Mononuclear cell (primary cell): ENCODE measurements around the gene UNC13D. TPM values are rescaled to one million over a fixed set of nuclear protein-coding genes. Genes with fewer than 3 reads are reported as not detected.
"Not testable (repeated sequence)": the region's sequence is repeated elsewhere in the genome, so short reads cannot be mapped to it uniquely, and the experiment has no call there.

Experiments
- H3K27me3 ChIP-seq: 2 replicates; pipeline ENCODE4 v1.6.0; 2011; ENCODE audit warnings: low read length, control low read depth; ENCODE audit not compliant: insufficient read depth
- H3K4me1 ChIP-seq: 2 replicates; pipeline ENCODE4 v1.5.1; 2011; ENCODE audit warnings: mild to moderate bottlenecking, low read length, control low read depth; ENCODE audit not compliant: insufficient read depth
- H3K4me3 ChIP-seq: 2 replicates; pipeline ENCODE4 v1.5.1; 2011; ENCODE audit warnings: mild to moderate bottlenecking, low read length, moderate library complexity
- H3K9me3 ChIP-seq: 2 replicates; pipeline ENCODE4 v1.5.1; 2011; ENCODE audit warnings: low read depth, mild to moderate bottlenecking, control low read depth, low read length
- total RNA-seq: library from RNA; depleted of rRNA; stranded (reverse); fragments of >200 nt; gene quantifications from one replicate; pipeline ENCODE4 v1.2.3, GENCODE V29; 2012

UNC13D gene
- total RNA-seq, 1 donor, result 42.9 TPM

DNA sequence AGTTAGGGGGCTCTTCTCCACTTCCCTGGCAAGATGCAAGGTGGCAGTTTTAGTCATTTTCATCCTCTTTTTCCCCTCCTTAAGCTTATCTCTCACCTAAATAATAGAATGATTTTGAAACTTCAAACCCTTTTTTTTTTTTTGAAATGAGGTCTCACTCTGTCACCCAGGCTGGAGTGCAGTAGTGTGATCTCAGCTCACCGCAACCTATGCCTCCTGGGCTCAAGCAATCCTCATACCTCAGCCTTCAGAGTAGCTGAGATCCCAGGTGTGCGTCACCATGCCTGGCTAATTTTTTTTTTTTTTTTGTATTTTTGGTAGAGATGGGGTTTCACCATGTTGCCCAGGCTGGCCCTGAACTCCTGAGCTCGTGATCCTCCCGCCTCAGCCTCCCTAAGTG is 20.7 kb upstream of the UNC13D start:
- not testable (repeated sequence) for H3K27me3 ChIP-seq, H3K4me3 ChIP-seq, H3K9me3 ChIP-seq
- peaks cover 25% of the 10 kb centered on the region for H3K4me1 ChIP-seq

DNA sequence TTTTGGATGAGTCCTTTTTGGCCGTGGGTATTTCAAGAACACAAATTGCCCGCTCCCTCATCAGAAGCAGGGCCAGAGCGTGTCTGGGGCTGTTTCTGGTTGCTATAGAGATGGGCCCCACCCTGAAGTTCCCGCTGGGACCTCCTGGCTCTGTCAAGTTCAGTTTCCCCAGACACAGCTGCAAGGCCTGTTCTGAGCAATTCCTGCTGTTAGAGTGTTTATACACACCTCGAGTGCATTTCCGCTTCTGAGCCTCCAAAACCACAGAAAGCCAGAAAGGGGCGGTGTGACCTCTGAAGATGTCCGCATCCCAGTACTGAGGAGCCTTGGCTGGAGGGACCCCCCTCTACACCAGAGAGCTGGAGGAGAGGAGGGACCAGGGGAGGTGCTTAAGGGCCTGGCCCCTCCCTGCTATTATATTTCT is 20.3 kb upstream of the UNC13D start:
- Histone ChIP-seq H3K4me3 (no peak overlapping the region), H3K4me1 (peaks cover 29% of the 10 kb centered on the region), H3K27me3 (no peaks in the 10 kb centered on the region), H3K9me3 (no peaks in the 10 kb centered on the region)

DNA sequence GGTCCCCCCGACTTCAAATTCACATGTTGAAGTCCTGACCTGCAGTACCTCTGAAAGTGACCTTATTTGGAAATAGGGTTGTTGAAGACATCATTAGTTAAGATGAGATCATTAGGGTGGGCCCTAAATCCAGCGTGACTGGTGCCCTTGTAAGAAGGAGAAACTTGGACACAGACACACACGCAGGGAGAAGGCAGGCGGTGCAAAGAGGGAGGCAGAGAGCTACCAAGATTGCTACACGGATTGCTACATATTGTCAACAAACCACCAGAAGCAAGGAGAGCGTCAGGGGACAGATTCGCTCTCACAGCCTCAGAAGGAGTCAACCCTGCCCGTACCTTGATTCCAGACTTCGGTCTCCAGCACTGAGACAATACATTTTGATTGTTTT is 17.7 kb upstream of the UNC13D start:
- Histone ChIP-seq H3K27me3 (no peaks in the 10 kb centered on the region), H3K4me3 (no peak overlapping the region), H3K9me3 (no peaks in the 10 kb centered on the region), H3K4me1 (peaks cover 53% of the 10 kb centered on the region)

DNA sequence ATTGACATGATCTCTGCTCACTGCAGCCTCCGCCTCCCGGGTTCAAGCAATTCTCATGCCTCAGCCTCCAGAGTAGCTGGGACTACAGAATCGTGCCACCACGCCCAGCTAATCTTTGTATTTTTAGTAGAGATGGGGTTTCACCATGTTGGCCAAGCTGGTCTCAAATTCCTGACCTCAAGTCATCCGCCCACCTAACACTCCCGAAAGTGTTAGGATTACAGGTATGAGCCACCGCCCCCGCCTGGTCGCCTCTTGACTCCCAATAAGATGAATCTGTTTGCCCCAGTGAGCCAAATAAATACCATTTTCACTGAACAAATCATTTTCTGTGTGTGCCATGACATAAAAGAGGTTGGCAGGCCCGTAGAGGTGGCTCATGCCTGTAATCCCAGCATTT is 15.2 kb upstream of the UNC13D start:
- not testable (repeated sequence) for H3K9me3 ChIP-seq, H3K4me3 ChIP-seq, H3K27me3 ChIP-seq
- peaks cover 56% of the 10 kb centered on the region for H3K4me1 ChIP-seq

DNA sequence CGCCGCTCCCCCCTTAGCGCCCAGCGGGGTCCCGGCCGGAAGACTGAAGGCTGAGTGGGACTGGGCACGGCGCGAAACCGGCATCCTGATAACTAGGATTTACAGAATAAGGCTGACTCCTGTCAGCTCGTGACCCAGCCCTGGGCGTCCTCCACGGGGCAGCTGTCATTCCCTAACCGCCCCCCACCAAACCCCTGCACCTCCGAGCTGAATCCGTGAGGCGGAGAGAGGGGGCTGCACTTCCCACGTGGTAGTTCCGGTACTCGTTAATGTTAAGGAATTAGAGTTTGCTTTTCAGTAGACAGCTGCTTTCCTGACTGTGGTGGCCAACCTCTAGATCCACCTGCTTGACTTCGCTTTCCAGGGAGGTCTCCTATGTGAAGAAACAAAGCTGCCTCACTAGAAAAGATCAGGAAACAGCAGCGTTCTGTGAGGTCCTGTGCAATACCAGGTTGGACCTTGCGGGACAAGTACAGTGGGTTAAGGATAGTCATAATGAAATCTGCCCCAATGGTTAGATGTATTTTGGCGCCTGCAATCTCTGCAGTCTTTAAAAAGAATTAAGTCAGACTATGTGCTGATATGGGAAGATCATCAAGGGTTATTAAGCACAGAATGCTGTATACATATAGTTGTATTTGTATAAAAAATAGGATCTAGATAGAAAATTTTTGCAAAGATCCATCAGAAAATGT is 12.0 kb upstream of the UNC13D start:
- Histone ChIP-seq H3K4me1 (peaks cover 61% of the 10 kb centered on the region), H3K4me3 (peak overlapping the region; percentile 85)

DNA sequence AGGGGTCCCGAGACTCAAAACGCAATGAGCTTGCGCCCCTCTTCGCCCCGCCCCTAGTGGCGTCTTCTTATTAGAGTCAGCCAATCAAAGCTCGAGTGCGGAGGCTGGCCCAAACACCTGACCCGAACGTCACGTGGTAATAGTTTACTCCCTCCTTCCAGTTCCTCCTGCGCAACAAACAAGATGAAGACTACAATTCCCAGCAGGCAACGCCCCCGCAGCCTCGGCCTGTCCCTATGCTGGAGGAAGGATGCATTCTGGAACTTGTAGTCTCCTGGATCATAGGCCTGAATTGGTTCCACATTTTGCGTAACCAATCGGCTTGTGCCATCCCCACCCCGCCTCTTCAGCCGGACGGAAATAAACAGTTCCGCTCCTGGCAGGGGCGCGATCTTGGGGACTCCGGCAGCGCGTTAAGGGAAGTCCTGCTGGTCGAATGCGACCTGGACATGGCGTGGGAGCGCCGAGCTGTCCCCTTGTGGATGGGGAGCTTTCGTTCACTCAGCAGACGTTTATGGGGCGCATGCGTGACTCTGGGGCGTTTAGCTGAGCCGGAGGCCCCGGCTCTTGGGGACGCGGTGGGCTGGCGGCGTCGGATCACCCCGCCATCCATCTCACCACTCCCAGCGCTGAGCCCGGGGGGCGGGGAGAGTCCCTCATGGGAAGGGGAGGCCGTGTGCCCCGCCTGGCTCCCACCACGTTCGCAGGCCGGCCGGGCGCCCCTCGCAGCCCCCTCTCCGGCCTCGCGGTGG is 11.3 kb upstream of the UNC13D start, which contains the start of gene WBP2:
TSS of gene WBP2 (minus strand) at position 26 of the 752 bp plus-strand sequence. CDS start 38 bp downstream, outside the sequence.
- Histone ChIP-seq H3K4me1 (peaks cover 58% of the 10 kb centered on the region), H3K27me3 (no peaks in the 10 kb centered on the region), H3K4me3 (peak within 1 kb of the TSS; percentile 85), H3K9me3 (no peaks in the 10 kb centered on the region)

More for the DNA sequence above, 12.0 kb upstream of the UNC13D start:
- no peaks in the 10 kb centered on the region for H3K9me3 ChIP-seq
- H3K27me3 ChIP-seq, result no peaks in the 10 kb centered on the region

DNA sequence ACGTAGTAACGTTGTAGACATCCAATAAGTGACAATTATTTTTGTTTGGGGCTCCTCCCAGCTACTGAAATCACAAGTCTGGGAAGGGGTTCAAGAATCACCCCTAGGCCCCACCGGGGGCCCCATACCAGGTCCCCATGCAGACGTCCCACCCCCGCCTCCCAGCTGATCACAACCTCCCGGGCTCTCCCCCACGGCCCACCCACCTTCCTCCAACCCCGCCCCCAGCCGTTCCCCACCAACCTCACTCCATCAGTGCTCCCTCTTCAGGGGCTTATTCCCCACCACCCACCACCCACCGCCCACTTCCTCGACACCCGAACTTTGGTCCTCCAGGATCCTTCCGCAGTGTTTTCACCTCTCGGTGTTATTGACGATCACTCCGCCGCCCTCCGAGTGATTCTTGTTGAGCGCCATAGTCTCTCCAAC is 10.7 kb upstream of the UNC13D start:
- H3K4me3 ChIP-seq, result peak overlapping the region; percentile 85
- no peaks in the 10 kb centered on the region for H3K9me3 ChIP-seq
- H3K27me3 ChIP-seq, result no peaks in the 10 kb centered on the region
- H3K4me1 ChIP-seq, result peaks cover 56% of the 10 kb centered on the region

DNA sequence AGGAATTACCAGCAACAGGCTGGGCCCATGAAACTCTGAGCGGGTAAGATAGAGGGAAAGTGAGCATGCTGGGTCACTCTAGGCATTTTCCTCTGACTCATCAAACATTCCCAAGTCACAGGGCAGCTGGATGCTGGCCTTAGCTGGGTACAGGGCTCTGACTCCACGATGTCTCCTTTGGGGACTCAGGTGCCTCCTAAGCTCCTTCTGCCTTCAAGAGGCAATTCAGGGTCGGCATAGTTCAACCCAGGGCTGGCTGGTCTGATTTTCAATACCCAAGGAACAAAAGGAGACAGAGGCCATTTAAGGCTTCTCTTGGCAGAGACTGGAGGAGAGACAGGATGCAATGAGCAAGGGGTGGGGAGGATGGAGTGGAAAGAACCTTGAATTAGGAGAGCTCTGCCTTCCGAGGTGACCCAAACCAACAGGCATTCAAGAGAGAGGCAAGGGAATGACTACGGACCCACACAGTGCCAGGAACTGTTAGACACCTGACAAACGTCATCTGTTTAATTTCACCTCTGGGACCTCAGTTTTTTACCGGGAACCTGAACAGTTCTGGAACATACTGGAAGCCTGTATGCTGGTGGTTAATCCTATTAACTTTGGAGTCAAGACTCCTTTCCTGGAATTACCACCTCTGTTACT is 10.0 kb upstream of the UNC13D start:
- no peaks in the 10 kb centered on the region for H3K27me3 ChIP-seq
- H3K4me3 ChIP-seq, result peak overlapping the region; percentile 85
- peaks cover 49% of the 10 kb centered on the region for H3K4me1 ChIP-seq
- H3K9me3 ChIP-seq, result no peaks in the 10 kb centered on the region

DNA sequence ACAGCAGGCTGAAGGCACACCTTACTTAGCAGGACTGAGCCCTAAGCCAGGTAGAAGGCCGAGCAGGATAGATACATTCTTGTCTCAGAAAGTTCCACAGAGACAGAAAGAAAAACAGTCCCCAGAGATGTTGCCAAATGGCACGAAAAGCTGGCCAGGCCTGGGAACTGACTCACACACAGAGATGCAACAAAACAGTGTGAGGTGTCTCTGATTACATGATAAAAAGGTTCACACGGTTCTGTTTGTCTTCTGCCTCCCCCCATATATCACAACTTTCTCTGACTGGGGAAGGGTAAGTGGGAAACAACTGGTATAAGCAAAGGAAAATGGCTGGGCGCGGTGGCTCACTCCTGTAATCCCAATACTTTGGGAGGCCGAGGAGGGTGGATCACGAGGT is 9.2 kb upstream of the UNC13D start:
- no peak overlapping the region for H3K4me3 ChIP-seq

DNA sequence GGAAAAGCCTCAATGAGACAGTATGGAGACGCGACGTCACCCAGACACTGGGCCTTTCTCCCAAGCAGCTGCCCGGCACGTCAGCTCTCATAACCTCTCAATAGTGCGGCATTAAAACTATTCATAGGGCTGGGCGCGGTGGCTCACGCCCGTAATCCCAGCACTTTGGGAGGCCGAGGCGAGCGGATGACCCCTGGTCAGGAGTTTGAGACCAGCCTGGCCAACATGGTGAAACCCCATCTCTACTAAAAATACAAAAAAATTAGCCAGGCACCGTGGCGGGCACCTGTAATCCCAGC is 7.4 kb upstream of the UNC13D start:
- not testable (repeated sequence) for H3K9me3 ChIP-seq, H3K27me3 ChIP-seq, H3K4me3 ChIP-seq
- H3K4me1 ChIP-seq, result peaks cover 30% of the 10 kb centered on the region

More for the DNA sequence above, 9.2 kb upstream of the UNC13D start:
- Histone ChIP-seq H3K9me3 (no peaks in the 10 kb centered on the region), H3K27me3 (no peaks in the 10 kb centered on the region), H3K4me1 (peaks cover 43% of the 10 kb centered on the region)

DNA sequence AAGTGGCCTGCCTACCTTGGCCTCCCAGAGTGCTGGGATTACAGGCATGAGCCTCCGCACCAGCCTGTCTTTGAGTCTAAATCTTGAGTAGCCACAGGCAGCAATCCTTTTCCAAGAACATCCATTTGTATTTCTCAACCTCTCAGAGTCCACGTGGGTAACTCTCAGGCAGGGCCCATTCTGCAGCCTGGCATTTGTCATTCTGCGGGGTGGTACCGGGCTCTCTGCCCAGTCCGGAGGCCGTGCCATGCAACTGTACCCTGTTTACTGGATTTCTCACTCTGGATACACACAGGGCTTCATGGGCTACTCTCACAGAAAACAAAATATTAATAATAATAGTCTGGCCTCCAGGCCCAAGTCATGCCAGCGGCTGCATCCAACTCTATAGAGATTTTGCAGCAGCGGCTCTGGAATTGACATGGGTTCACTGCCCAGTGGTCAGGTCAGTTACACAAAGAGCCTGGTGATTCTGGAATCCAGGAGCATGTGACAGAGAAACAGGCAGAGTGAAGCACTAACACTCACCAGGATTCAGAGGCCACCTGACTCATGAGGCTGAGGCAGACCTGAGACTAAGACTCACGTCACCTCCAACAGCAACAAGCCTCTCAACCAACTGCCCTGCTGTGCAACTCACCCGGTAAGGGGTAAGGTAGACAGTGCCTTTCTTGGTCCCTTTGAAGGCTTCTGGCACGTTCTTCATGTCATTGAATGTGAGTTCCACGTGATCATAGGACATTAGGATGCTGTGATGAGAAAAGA is 6.9 kb upstream of the UNC13D start:
- no peak overlapping the region for H3K4me3 ChIP-seq
- no peaks in the 10 kb centered on the region for H3K9me3 ChIP-seq
- H3K27me3 ChIP-seq, result no peaks in the 10 kb centered on the region
- H3K4me1 ChIP-seq, result peaks cover 27% of the 10 kb centered on the region

DNA sequence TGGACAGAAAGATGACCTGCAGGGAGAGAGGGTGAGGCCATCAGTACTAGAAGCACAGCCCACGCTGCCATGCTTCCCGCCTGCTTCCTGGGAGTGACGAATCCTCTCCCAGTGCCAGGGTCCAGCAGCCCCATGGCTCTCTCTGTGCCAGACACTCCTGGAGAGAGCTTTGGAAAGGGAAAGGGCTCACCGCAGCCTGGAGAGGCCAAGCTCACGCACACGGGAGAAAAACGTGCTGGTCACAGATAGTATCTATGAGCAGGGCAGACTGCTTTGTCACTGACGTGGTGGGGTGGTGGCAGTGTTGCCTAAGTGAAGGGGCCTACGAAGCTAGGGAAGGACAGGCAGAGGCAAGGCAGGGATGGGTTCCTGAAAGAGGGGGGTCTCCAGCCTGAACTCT is 5.5 kb upstream of the UNC13D start:
- H3K9me3 ChIP-seq, result no peaks in the 10 kb centered on the region
- peaks cover 39% of the 10 kb centered on the region for H3K4me1 ChIP-seq
- no peak overlapping the region for H3K4me3 ChIP-seq
- H3K27me3 ChIP-seq, result no peaks in the 10 kb centered on the region

DNA sequence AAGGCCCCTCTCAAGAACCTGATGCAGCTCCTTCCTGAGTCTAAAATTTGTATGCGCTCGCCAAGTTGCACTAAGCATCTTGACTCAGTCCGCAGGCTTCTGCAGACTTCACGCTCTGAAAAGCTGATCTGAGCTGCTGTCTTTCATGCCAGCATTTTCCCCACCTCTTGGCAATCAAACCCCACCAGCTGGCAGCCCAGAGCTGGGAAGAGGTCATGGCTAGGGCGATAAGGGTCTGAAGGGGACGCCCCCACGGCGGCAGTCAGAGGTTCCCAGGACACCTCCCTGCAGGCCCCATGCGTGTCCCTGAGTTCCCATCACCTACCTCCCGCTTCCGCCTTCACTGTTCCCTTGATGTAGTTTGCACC is 5.1 kb upstream of the UNC13D start:
- H3K4me1 ChIP-seq, result peaks cover 36% of the 10 kb centered on the region
- no peak overlapping the region for H3K4me3 ChIP-seq

DNA sequence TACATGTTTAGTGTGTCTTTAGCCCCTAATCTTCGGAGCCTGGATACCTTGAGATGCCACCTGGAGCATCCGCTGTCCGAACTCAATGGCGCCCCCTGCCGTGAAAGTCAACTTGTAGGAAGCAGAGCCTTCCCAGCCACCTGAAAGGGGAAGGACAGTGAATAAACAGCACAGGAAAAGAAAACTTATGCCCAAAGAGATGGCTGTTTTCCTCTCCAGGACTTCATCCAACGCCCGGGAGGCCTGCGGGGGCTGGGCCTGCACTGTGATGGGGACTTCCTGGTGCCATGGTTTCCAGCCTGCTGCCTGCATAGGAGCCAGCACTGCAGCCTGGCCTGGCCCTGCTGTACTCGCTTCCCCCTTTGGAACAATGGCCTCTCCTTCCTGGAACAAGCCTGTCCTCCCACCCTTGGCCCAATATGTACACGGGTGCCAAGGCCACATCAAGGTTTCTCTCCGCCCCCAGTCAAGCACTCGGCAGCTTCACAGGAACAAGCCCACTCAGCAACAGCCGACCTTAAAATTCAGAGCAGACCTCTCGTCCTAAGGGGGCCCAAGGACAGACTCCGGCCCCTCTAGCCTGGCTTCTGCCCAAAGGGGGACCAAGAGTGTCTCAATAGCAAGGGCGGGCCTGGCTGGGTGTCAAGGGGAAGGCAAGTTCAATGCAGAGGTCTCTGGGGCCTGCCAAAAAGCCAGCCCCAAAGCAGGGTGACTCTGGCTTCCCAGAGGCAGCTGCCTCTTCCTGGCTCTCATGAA is 4.5 kb upstream of the UNC13D start:
- Histone ChIP-seq H3K4me1 (peaks cover 30% of the 10 kb centered on the region), H3K27me3 (no peaks in the 10 kb centered on the region), H3K9me3 (no peaks in the 10 kb centered on the region), H3K4me3 (no peak overlapping the region)

More for the DNA sequence above, 5.1 kb upstream of the UNC13D start:
- Histone ChIP-seq H3K9me3 (no peaks in the 10 kb centered on the region), H3K27me3 (no peaks in the 10 kb centered on the region)
